Fibroblast of lung (primary cell): ENCODE data around the gene CD300LF. TPM values are rescaled to one million over a fixed set of nuclear protein-coding genes. Genes with fewer than 3 reads are reported as not detected.

ENCODE experiments used
- DNase-seq, 2 donors: peaks; one replicate each; pipeline versions ENCODE4 v3.0.0 to v3.0.0-alpha.2; 2010; ENCODE audit warnings: low read depth in 2 of 2
- H2AFZ ChIP-seq: 2 replicates; pipeline ENCODE4 v1.5.1; 2012; ENCODE audit warnings: low read length, control low read depth, inconsistent platforms
- H3K27ac ChIP-seq: 2 replicates; pipeline ENCODE4 v1.5.1; 2011; ENCODE audit warnings: low read length, control low read depth; ENCODE audit not compliant: insufficient read depth
- H3K27me3 ChIP-seq: 2 replicates; pipeline ENCODE4 v1.5.1; 2011; ENCODE audit warnings: mild to moderate bottlenecking, low read length; ENCODE audit not compliant: control insufficient read depth, insufficient read depth
- H3K36me3 ChIP-seq: 2 replicates; pipeline ENCODE4 v1.5.1; 2011; ENCODE audit warnings: low read length; ENCODE audit not compliant: control insufficient read depth, insufficient read depth
- H3K4me1 ChIP-seq: 2 replicates; pipeline ENCODE4 v1.5.1; 2011; ENCODE audit warnings: low read length; ENCODE audit not compliant: control insufficient read depth, insufficient read depth; ENCODE audit errors: extremely low read depth
- H3K4me2 ChIP-seq: 2 replicates; pipeline ENCODE4 v1.5.1; 2011; ENCODE audit warnings: low read length, control low read depth; ENCODE audit not compliant: insufficient read depth; ENCODE audit errors: extremely low read depth
- H3K4me3 ChIP-seq, 4 experiments: fragments of 200-600 bp in 1 of 4; sonication (generic) in 1 of 4; replicated peaks in 1 of 4; 2 replicates each; pipeline ENCODE4 v1.5.1; 2011 to 2016; ENCODE audit warnings: low read length in 4 of 4, low read depth in 3 of 4, mild to moderate bottlenecking in 3 of 4, control low read depth in 2 of 4, inconsistent platforms in 1 of 4, mixed read lengths in 1 of 4; ENCODE audit not compliant: insufficient read depth in 1 of 4; ENCODE audit errors: control extremely low read depth in 1 of 4
- H3K79me2 ChIP-seq: 2 replicates; pipeline ENCODE4 v1.5.1; 2012; ENCODE audit warnings: mild to moderate bottlenecking, low read length, inconsistent platforms; ENCODE audit not compliant: control insufficient read depth, insufficient read depth
- H3K9ac ChIP-seq: 2 replicates; pipeline ENCODE4 v1.5.1; 2011; ENCODE audit warnings: mild to moderate bottlenecking, low read length, control low read depth; ENCODE audit not compliant: insufficient read depth
- H3K9me3 ChIP-seq: 2 replicates; pipeline ENCODE4 v1.5.1; 2012; ENCODE audit warnings: low read depth, low read length; ENCODE audit not compliant: control insufficient read depth, insufficient read depth
- H4K20me1 ChIP-seq: 2 replicates; pipeline ENCODE4 v1.5.1; 2011; ENCODE audit warnings: low read length; ENCODE audit not compliant: control insufficient read depth, insufficient read depth; ENCODE audit errors: extremely low read depth
- CTCF ChIP-seq, 2 donors: IDR thresholded peaks in 1 of 2; conservative IDR thresholded peaks in 1 of 2; 1 replicate in 1 of 2; 2 replicates in 1 of 2; pipeline ENCODE4 v1.5.1; 2011 to 2012; ENCODE audit warnings: low read length in 2 of 2, control low read depth in 1 of 2, inconsistent platforms in 1 of 2, low read depth in 1 of 2, mild to moderate bottlenecking in 1 of 2
- EZH2 ChIP-seq: IDR thresholded peaks from 2 replicates; pipeline ENCODE4 v1.5.1; 2012; ENCODE audit warnings: low read length, control low read depth, mild to moderate bottlenecking; ENCODE audit errors: missing control alignments
- polyA plus RNA-seq, 2 donors: library from polyadenylated mRNA; depleted of rRNA in 1 of 2; stranded (reverse) in 1 of 2; unstranded in 1 of 2; fragments of >200 nt; gene quantifications; 2 replicates each; pipeline ENCODE4 v1.2.1, GENCODE V29; 2011 to 2012; ENCODE audit warnings: missing spikeins in 1 of 2
- total RNA-seq: library from RNA; depleted of rRNA; stranded (reverse); fragments of >200 nt; gene quantifications from 2 replicates; pipeline ENCODE4 v1.2.1, GENCODE V29; 2014

The CD300LF gene
- total and polyA plus RNA-seq, 2 donors (not counting 1 experiment from before 2014, with no cell fraction given) = not detected

GRCh38 chr17:74704544-74704943 is 8.2 kb downstream of the CD300LF start:
- Histone ChIP-seq H4K20me1 (no peaks in the 10 kb centered on the region), H3K4me2 (no peak overlapping the region), H3K27me3 (no peaks in the 10 kb centered on the region), H3K4me1 (no peaks in the 10 kb centered on the region), H3K9ac (no peak overlapping the region), H3K36me3 (no peaks in the 10 kb centered on the region), H2AFZ (no peak overlapping the region), H3K27ac (no peak overlapping the region), H3K9me3 (no peaks in the 10 kb centered on the region), H3K79me2 (no peaks in the 10 kb centered on the region), H3K4me3 (no peak overlapping the region)
- DNase-seq = no peak
- no peak for TF ChIP-seq EZH2
- TF ChIP-seq CTCF (conservative IDR thresholded peaks at IDR 0.05 in 1 of 2, IDR thresholded peaks at IDR 0.05 in 1 of 2; ENCODE audit: low read depth in 1 of 2, low read length in 2 of 2) = no peak

- H3K4me1 ChIP-seq = no peaks in the 10 kb centered on the region
- DNase-seq = no peak
- H3K79me2 ChIP-seq = no peaks in the 10 kb centered on the region
- H2AFZ ChIP-seq = no peak overlapping the region
- no peaks in the 10 kb centered on the region for H3K27me3 ChIP-seq
- TF ChIP-seq CTCF (conservative IDR thresholded peaks at IDR 0.05 in 1 of 2, IDR thresholded peaks at IDR 0.05 in 1 of 2; ENCODE audit: low read depth in 1 of 2, low read length in 2 of 2) = no peak
- no peak for TF ChIP-seq EZH2
- no peaks in the 10 kb centered on the region for H4K20me1 ChIP-seq
- no peaks in the 10 kb centered on the region for H3K9me3 ChIP-seq
- H3K36me3 ChIP-seq = no peaks in the 10 kb centered on the region
- no peak overlapping the region for H3K9ac ChIP-seq
- no peak overlapping the region for H3K27ac ChIP-seq
- H3K4me3 ChIP-seq = no peak overlapping the region
- no peak overlapping the region for H3K4me2 ChIP-seq
These were observed 9.4 kb downstream of the CD300LF start for GRCh38 chr17:74703311-74703710.

- Histone ChIP-seq H3K27ac (no peak overlapping the region), H4K20me1 (no peaks in the 10 kb centered on the region), H3K27me3 (no peaks in the 10 kb centered on the region), H3K4me3 (no peak overlapping the region), H3K9me3 (no peaks in the 10 kb centered on the region), H3K79me2 (no peaks in the 10 kb centered on the region), H3K36me3 (no peaks in the 10 kb centered on the region), H2AFZ (no peak overlapping the region), H3K9ac (no peak overlapping the region), H3K4me2 (no peak overlapping the region), H3K4me1 (no peaks in the 10 kb centered on the region)
- DNase-seq = no peak
- TF ChIP-seq EZH2 (no peak), CTCF (conservative IDR thresholded peaks at IDR 0.05 in 1 of 2, IDR thresholded peaks at IDR 0.05 in 1 of 2; ENCODE audit: low read depth in 1 of 2, low read length in 2 of 2) (no peak)
These were observed 10.4 kb downstream of the CD300LF start for GRCh38 chr17:74702116-74702871.
